ENCODE results near the gene TNFRSF1A. TPM values are rescaled to one million over a fixed set of nuclear protein-coding genes. Genes with fewer than 3 reads are reported as not detected.
A peak's percentile ranks its signal among the peaks of the same experiment; 100 is the strongest.

Gene TNFRSF1A
- total and polyA plus RNA-seq, 2 of the 13 experiments (the other 11 are each of a cell fraction or from before 2014, with no cell fraction given): 41.5 to 61.2 TPM

DNA sequence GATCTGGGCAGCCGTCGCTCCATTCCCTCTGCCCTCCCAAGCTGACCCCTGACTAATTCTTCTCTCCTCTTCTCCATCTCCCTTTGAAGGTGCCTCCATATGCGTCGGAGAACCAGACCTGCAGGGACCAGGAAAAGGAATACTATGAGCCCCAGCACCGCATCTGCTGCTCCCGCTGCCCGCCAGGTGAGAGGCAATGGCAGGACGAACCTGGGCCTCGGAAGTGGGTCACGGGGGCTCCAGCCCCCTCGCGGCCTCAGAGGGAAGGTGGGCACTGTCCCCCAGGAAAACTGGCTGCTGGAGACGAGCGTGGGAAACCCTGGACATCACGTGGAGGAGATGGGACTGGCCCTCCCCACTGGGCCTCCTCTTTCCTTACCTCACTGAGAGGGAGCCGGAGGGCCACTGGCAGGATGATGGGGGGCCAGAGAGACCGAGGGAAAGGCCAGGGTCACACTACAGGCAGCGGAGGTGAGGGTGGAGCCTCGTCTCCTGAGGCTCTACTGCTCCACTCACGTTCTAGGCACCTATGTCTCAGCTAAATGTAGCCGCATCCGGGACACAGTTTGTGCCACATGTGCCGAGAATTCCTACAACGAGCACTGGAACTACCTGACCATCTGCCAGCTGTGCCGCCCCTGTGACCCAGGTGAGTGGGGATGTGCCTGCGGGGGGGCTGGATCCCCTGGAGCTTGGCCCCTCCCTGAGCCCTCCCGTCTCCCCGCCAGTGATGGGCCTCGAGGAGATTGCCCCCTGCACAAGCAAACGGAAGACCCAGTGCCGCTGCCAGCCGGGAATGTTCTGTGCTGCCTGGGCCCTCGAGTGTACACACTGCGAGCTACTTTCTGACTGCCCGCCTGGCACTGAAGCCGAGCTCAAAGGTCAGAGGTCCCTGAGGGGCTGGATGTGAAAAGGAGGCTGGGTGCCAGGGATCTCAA is 42.9 kb upstream of the TNFRSF1A start (continued):
- no peak for TF ChIP-seq HNRNPUL1 (IDR thresholded peaks at IDR 0.05; ENCODE audit: low read depth, low read length)

DNA sequence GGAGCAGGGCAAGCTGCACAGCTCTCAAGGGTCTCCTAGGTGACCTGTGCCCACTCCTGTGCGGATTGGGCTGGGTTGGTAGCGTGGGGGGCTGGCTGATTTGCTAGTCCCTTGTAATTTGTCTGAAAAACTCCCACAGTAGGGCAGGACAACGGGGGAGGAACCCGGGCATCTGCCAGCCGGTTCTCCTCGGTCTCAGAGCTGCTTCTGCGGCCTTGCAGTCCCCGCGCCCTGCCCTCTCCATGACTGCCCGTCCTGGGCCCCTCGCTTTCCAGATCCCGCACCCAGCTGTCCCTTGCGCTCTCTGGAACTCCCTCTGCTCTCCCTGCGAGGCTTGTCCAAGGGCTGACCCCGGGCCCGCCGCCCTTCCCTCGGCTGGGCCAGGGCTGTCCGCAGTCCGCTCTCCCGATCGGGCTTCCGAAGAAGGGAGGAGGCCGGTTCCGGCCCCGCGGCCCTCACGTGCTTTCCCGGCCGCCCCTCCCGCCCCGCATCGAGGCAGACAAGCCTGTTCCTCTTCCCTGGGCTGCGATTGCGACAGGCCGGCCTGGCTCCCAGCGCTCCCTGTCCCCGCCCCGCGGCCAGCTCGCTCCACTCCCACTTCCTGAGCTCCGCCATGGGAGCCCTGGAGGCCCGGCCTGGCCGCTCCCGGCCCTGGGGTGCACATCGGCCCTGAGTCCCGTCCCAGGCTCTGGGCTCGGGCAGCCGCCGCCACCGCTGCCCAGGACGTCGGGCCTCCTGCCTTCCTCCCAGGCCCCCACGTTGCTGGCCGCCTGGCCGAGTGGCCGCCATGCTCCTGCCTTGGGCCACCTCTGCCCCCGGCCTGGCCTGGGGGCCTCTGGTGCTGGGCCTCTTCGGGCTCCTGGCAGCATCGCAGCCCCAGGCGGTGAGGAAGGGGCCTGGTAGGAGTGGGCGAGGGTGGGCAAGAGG is 42.0 kb upstream of the TNFRSF1A start, which contains the start of gene LTBR:
Gene LTBR (plus strand): TSS at position 591 of the 927 bp plus-strand sequence. CDS start 197 bp downstream, at position 788.
- BruUV-seq (replicated peaks): TSS peak; percentile 81
- TF ChIP-seq, protein P1, sequence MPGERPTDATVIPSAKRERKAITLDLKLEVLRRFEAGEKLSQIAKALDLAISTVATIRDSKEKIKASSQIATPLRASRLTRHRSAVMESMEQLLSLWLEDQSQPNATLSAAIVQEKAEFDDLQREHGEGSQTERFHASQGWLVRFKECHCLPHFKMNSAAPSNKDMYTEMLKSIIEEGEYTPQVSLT (CRISPR knock-in tag; IDR thresholded peaks at IDR 0.05; ENCODE audit: borderline replicate concordance, low read depth): no peak; the same call in 1 of the 2 replicates
- no peak for TF ChIP-seq ZNF530 (CRISPR knock-in tag; IDR thresholded peaks at IDR 0.05; ENCODE audit: low read depth)
- peak; percentile 84; the same call in 1 of the 2 replicates for TF ChIP-seq AKAP8 (CRISPR knock-in tag; IDR thresholded peaks at IDR 0.05)
- peak; percentile 60 for TF ChIP-seq POLR2AphosphoS5 (IDR thresholded peaks at IDR 0.05; ENCODE audit: low read depth, low read length)
- peak; percentile 89 for TF ChIP-seq MEF2D (CRISPR knock-in tag; IDR thresholded peaks at IDR 0.05)
- peak; percentile 88 for TF ChIP-seq MXD4 (CRISPR knock-in tag; IDR thresholded peaks at IDR 0.05)
- peak; percentile 88 for TF ChIP-seq ZKSCAN8 (CRISPR knock-in tag; IDR thresholded peaks at IDR 0.05; ENCODE audit: borderline replicate concordance)
- TF ChIP-seq TAF15 (IDR thresholded peaks at IDR 0.05; ENCODE audit: low read depth, low read length, poor library complexity, severe bottlenecking): peak; percentile 62
- TF ChIP-seq, protein P2, sequence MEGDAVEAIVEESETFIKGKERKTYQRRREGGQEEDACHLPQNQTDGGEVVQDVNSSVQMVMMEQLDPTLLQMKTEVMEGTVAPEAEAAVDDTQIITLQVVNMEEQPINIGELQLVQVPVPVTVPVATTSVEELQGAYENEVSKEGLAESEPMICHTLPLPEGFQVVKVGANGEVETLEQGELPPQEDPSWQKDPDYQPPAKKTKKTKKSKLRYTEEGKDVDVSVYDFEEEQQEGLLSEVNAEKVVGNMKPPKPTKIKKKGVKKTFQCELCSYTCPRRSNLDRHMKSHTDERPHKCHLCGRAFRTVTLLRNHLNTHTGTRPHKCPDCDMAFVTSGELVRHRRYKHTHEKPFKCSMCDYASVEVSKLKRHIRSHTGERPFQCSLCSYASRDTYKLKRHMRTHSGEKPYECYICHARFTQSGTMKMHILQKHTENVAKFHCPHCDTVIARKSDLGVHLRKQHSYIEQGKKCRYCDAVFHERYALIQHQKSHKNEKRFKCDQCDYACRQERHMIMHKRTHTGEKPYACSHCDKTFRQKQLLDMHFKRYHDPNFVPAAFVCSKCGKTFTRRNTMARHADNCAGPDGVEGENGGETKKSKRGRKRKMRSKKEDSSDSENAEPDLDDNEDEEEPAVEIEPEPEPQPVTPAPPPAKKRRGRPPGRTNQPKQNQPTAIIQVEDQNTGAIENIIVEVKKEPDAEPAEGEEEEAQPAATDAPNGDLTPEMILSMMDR (CRISPR knock-in tag; IDR thresholded peaks at IDR 0.05): peak; percentile 52; the same call in 1 of the 2 replicates
- TF ChIP-seq ZNF432 (CRISPR knock-in tag; IDR thresholded peaks at IDR 0.05; ENCODE audit: borderline replicate concordance): no peak
- peak; percentile 50; the same call in 1 of the 2 replicates for TF ChIP-seq HOXD1 (CRISPR knock-in tag; IDR thresholded peaks at IDR 0.05)
- TF ChIP-seq KDM3A (CRISPR knock-in tag; IDR thresholded peaks at IDR 0.05; ENCODE audit: low read depth): peak; percentile 88; the same call in 1 of the 2 replicates
- no peak for TF ChIP-seq ZNF557 (CRISPR knock-in tag; IDR thresholded peaks at IDR 0.05)
- no peak for TF ChIP-seq MAFG (CRISPR knock-in tag; IDR thresholded peaks at IDR 0.05)
- TF ChIP-seq ZNF552 (CRISPR knock-in tag; IDR thresholded peaks at IDR 0.05; ENCODE audit: borderline replicate concordance): peak; percentile 84
- 0 out of 2 replicates have a peak, but pooled peaks have one; percentile 33 for TF ChIP-seq ZNF652 (CRISPR knock-in tag; IDR thresholded peaks at IDR 0.05; ENCODE audit: borderline replicate concordance, low read depth)
- TF ChIP-seq ZNF749 (CRISPR knock-in tag; IDR thresholded peaks at IDR 0.05; ENCODE audit: borderline replicate concordance): peak; percentile 97

More for the DNA sequence above, 42.0 kb upstream of the TNFRSF1A start, which contains the start of gene LTBR:
- peaks cover 11 to 30% of the 10 kb centered on the region in 2 experiments for H3K36me3 ChIP-seq (replicated peaks in 1 of 2; ENCODE audit: control insufficient read depth in 1 of 2, insufficient read depth in 2 of 2, low read length in 2 of 2)
- H2AFZ ChIP-seq (ENCODE audit: low read length): no peak within 1 kb of the TSS
- H3K9ac ChIP-seq (ENCODE audit: insufficient read depth, low read depth, low read length): peak within 1 kb of the TSS; percentile 96
- H4K20me1 ChIP-seq (ENCODE audit: insufficient read depth, low read length): no peaks in the 10 kb centered on the region
- H3K9me3 ChIP-seq (ENCODE audit: low read length): no peaks in the 10 kb centered on the region
- ChIA-PET CTCF (ENCODE audit: low intra/inter-chr PET ratio, low total read pairs) (no interaction called here), POLR2A (interaction anchor here (0.6 to 7.2 kb wide), 44 partner anchors 9 to 562 kb away, joined by 3 to 140 read pairs (median 5); partner anchors contain the start of genes COPS7A, GAPDH, MRPL51 and PLEKHG6)
- in situ Hi-C loops (cut with HindIII; ENCODE audit: extremely low pct_ligation_motif_present, low pct_unique_long_range_greater_than_20kb) (no loop called here), intact Hi-C loops (cut with micrococcal nuclease; ENCODE audit: unreplicated experiment) (no loop called here)
- H3K4me1 ChIP-seq (ENCODE audit: insufficient read depth, low read length): peaks cover 59% of the 10 kb centered on the region
- 0% methylated on average over 13 of the region's 62 CpGs for WGBS (ENCODE audit: low lambda C conversion rate)
- no peaks in the 10 kb centered on the region; a peak in 1 of 5 replicates for H3K27me3 ChIP-seq (ENCODE audit: control insufficient read depth in 1 of 2, insufficient read depth in 2 of 2, low read length in 2 of 2)
- H3K27ac ChIP-seq (ENCODE audit: extremely low read length, insufficient read depth, low read length): peak within 1 kb of the TSS; percentile 86
- peak within 1 kb of the TSS; percentile 81 to 95 (median 87) for H3K4me3 ChIP-seq (replicated peaks in 1 of 3; ENCODE audit: insufficient read depth in 1 of 3, low read depth in 2 of 3, low read length in 3 of 3)
- peak; percentile 83 for DNase-seq (ENCODE audit: low spot score)
- H3K4me2 ChIP-seq (ENCODE audit: low read depth, low read length): peak within 1 kb of the TSS; percentile 99
- FAIRE-seq: no peak
- ATAC-seq: peak; percentile 91
- peaks cover 27% of the 10 kb centered on the region for H3K79me2 ChIP-seq (ENCODE audit: insufficient read depth, low read length)
